AG04449 (cell line): ENCODE measurements around the gene ZBTB40.

Source experiments
- CTCF ChIA-PET: fragments of 350-600 bp; formaldehyde crosslinking; extraction: SDS; loops from one replicate; lab custom pipeline; 2021; ENCODE audit warnings: antibody characterized with exemption; lab: Yijun Ruan, JAX
- POLR2A ChIA-PET: fragments of 400-600, 350-600 bp; formaldehyde crosslinking; extraction: SDS; loops from one replicate; lab custom pipeline; 2020; ENCODE audit warnings: antibody characterized with exemption, inconsistent platforms; lab: Yijun Ruan, JAX
- DNase-seq: peaks from one replicate; pipeline ENCODE4 v3.0.0-alpha.2; 2010; ENCODE audit warnings: low read depth, low spot score
- H3K4me3 ChIP-seq: 2 replicates; pipeline ENCODE4 v1.5.1; 2011; ENCODE audit warnings: low read depth, mild to moderate bottlenecking, control low read depth, low read length
- TF ChIP-seq, protein P1 (sequence below): IDR thresholded peaks from one replicate; pipeline ENCODE4 v1.5.1; 2011; ENCODE audit warnings: mild to moderate bottlenecking, moderate library complexity, low read length, control low read depth, inconsistent platforms; ENCODE audit not compliant: insufficient read depth; ENCODE audit errors: missing control alignments

ZBTB40 gene

DNA sequence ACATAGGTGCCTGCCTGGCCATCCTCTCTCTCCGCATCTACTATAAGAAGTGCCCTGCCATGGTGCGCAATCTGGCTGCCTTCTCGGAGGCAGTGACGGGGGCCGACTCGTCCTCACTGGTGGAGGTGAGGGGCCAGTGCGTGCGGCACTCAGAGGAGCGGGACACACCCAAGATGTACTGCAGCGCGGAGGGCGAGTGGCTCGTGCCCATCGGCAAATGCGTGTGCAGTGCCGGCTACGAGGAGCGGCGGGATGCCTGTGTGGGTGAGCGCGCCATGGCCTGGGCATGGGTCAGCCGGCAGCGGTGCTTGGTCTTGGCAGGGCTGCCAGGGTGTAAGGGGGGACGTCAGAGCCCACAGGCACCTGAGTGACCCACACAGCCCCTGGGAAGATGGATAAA lies 125.0 kb downstream of the ZBTB40 start:
- H3K4me3 ChIP-seq = no peak overlapping the region
- ChIA-PET POLR2A (no interaction called here), CTCF (no interaction called here)
- TF ChIP-seq, protein P1, sequence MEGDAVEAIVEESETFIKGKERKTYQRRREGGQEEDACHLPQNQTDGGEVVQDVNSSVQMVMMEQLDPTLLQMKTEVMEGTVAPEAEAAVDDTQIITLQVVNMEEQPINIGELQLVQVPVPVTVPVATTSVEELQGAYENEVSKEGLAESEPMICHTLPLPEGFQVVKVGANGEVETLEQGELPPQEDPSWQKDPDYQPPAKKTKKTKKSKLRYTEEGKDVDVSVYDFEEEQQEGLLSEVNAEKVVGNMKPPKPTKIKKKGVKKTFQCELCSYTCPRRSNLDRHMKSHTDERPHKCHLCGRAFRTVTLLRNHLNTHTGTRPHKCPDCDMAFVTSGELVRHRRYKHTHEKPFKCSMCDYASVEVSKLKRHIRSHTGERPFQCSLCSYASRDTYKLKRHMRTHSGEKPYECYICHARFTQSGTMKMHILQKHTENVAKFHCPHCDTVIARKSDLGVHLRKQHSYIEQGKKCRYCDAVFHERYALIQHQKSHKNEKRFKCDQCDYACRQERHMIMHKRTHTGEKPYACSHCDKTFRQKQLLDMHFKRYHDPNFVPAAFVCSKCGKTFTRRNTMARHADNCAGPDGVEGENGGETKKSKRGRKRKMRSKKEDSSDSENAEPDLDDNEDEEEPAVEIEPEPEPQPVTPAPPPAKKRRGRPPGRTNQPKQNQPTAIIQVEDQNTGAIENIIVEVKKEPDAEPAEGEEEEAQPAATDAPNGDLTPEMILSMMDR = no peak
- DNase-seq = no peak

DNA sequence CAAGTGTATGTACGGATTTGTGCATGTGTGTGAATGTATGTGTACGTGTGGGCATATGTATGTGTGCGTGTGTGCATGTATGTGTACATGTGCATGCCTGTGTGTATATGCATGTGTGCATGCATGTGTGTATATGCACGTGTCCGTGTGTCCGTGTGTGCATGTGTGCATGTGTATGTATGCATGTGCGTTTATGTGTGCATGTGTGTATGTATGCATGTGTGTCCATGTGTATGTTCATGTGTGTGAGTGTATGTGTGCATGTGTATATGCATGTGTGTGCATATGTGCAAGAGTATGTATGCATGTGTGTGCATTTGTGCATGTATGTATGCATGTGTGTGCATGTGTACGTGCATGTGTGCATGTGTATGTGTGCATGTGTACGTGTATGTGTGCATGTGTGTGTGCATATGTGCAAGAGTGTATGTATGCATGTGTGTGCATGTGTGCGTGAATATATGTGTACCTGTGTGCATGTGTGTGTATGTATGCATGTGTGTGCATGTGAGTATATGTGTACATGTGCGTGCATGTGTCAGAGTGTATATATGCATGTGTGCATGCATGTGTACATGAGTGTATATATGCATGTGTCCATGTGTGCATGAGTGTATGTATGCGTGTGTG lies 127.2 kb downstream of the ZBTB40 start:
- no peak overlapping the region for H3K4me3 ChIP-seq
- no peak for DNase-seq
- TF ChIP-seq, protein P1 = no peak
- CTCF ChIA-PET = no interaction called here
- POLR2A ChIA-PET = no interaction called here

DNA sequence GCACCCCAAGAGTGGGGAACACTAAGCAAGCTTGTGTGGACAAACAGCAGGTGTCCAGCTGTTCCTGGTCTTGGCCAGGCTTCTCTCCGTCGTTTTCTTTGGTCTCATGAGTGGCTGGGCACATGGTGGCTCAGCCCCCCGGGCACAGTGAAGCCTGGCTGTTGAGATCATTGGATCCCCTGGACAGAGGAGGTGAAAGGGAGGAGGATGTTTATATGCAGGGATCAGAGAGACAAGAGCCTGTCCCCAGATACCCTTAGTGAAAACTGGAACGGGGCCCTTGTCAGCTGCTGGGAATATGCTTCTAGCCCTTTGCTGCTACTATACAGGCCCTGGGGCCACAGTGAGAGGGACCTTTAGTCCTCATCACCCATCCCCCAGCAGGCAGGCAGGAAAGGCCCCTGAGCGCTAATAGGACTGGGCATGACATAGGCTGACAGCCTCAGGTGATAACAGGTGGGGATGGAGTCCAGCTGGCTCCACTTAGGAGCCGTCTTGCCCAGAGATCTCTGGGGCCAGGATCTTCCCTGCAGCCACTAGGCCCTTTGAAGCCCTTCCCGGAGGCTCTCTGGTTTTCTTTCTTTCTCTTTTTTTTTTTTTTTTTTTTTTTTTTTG lies 128.0 kb downstream of the ZBTB40 start:
- ChIA-PET POLR2A (no interaction called here), CTCF (no interaction called here)
- TF ChIP-seq, protein P1 = no peak
- H3K4me3 ChIP-seq = no peak overlapping the region
- DNase-seq = no peak
